ENCODE data around the gene FAM168B.
"Not testable (repeated sequence)": the region's sequence is repeated elsewhere in the genome, so short reads cannot be mapped to it uniquely, and the experiment has no call there.

The FAM168B gene

DNA sequence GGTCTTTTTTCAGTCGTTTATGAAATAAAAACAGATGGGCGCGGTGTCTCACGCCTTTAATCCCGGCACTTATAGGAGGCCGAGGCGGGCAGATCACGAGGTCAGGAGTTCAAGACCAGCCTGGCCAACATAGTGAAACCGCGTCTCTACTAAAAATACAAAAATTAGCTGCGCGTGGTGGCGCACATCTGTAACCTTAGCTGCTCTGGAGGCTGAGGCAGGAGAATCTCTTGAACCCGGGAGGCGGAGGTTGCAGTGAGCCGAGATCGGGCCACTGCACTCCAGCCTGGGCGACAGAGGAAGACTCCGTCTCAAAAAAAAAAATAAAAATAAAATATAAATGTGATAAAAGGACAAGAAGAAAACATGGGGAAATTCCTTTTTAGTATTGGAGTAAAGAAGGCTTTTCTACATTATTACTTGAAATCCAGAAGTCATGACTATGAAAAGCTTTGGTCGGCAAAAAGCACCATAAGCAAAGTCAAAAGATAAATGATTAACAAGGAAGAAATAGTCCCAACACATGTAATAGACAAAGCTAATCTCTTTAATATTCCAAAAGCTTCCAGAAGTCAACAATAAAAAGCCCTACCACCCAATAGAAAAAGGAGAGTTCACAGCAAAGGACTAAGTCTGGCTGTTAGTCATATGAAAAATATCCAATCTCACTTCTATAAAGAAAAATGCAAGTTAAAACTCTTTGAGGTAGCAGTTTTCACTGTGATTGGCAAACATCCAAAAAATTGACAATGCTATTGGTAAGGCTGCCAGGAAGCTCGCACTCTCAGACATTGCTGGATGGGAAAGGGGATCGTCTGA, 1.4 kb upstream of the FAM168B start:
- DNase-seq (ENCODE audit: low spot score), result no peak
- TF ChIP-seq, protein P1, sequence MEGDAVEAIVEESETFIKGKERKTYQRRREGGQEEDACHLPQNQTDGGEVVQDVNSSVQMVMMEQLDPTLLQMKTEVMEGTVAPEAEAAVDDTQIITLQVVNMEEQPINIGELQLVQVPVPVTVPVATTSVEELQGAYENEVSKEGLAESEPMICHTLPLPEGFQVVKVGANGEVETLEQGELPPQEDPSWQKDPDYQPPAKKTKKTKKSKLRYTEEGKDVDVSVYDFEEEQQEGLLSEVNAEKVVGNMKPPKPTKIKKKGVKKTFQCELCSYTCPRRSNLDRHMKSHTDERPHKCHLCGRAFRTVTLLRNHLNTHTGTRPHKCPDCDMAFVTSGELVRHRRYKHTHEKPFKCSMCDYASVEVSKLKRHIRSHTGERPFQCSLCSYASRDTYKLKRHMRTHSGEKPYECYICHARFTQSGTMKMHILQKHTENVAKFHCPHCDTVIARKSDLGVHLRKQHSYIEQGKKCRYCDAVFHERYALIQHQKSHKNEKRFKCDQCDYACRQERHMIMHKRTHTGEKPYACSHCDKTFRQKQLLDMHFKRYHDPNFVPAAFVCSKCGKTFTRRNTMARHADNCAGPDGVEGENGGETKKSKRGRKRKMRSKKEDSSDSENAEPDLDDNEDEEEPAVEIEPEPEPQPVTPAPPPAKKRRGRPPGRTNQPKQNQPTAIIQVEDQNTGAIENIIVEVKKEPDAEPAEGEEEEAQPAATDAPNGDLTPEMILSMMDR (IDR thresholded peaks at IDR 0.05; ENCODE audit: extremely low read depth, missing control alignments), result no peak

DNA sequence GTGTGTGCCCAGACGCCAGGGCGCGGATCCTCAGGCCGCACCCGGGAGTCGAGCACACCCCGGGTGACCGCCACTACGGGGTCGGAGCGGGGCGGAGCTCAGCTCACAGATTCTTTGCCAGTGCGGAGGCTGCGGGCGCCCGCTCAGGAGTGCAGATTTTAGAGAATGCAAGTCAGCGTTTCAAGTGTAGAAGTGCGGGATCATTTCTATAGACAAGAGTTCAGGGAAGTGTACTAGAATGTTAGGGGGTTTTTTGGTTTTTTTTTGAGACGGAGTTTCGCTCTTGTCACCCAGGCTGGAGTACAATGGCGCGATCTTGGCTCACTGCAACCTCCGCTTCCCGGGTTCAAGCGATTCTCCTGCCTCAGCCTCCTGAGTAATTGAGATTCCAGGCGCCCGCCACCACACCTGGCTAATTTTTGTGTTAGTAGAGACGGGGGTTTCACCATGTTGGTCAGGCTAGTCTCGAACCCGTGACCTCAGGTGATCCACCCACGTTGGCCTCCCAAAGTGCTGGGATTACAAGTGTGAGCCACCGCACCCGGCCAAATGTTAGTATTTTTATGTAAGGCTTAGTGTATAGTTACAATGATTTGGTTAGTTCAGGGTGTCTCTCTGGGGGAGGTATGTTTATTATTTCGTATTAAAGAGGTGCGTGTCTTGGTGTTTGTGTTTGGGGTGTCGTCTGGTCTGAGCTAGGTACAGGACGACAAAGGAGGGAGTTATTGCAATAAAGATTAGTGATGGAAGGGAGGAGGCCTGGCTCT, 619 bp upstream of the FAM168B start:
- DNase-seq (ENCODE audit: low spot score), result no peak

DNA sequence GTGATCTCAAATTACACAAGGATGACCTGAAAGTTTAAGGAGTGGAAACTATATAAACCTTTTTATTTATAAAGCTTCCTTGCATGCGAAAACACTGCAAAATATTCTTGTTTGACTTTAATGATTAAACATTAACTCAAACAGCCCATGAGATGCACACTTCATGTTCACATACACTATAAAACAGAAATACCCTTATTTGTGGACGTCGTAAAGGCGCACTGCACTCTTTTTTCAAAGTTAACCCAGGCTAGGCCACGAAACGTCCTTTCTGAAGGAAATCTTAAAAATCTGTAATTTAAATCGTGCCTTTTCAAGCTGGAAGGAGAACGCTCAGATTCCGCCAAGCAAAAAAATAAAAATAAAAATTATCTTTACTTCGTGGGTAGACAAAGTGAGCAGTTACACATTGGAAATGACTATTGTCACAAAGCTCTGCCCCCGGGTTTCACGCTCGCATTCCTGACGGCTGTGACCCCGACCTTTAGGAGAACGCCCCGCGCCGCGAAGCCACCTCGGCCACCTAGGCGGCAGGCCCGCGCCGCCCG, 728 bp downstream of the FAM168B start:
- TF ChIP-seq, protein P1 (IDR thresholded peaks at IDR 0.05; ENCODE audit: extremely low read depth, missing control alignments), result no peak
- no peak for DNase-seq (ENCODE audit: low spot score)

More for the DNA sequence above, 619 bp upstream of the FAM168B start:
- TF ChIP-seq, protein P1 (IDR thresholded peaks at IDR 0.05; ENCODE audit: extremely low read depth, missing control alignments), result no peak

DNA sequence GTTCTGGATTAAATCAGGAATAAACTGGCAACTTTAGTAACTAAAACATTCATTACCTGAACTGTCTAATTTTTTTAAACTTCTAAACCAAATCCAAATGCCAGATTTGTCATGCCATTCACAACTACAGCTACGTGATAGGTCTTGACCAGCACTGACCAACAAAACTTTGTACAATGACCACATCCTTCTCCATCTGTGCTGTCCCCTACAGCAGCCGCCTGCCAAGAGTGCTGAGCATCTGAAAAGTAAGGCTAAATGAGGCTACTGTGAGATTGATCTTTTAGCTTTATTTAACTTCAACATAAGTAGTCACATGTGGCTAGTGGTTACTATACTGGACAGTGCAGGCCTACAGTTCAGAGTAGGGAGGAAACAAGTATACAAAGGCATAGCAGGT, 7.6 kb downstream of the FAM168B start:
- no peak for DNase-seq (ENCODE audit: low spot score)
- TF ChIP-seq, protein P1 (IDR thresholded peaks at IDR 0.05; ENCODE audit: extremely low read depth, missing control alignments), result no peak

DNA sequence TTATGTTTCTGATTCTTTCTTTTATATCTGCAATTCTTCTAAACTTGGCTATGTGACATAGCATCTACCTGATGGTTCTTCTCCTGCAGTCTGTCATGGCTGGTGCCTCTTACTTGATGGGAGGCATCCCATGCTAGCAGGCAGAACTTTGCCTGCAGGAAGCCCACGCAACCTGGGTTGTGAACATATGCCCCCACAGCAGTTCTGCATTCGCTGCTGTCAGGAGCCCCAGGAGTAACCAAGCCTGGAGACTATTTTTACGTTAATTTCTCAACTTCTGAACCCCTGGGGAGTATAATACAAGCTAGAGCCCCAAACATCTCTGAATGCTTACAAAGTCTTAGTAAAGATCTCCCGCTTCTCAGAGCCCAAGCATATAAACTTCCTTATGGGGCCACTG, 12.1 kb downstream of the FAM168B start:
- no peak for DNase-seq (ENCODE audit: low spot score)
- TF ChIP-seq, protein P1 (IDR thresholded peaks at IDR 0.05; ENCODE audit: extremely low read depth, missing control alignments), result no peak

DNA sequence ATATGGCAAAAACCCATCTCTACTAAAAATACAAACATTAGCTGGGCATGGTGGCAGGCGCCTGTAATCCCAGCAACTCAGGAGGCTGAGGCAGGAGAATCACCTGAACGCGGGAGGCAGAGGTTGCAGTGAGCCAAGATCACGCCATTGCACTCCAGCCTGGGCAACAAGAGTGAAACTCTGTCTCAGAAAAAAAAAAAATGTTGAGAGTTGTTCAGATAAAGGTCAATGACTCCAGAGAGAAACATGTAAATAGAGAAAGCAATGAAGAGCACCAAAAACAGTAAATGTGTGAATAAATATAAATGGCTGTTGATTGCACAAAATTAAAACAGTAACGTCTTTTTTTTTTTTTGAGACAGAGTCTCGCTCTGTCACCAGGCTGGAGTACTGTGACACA, 13.3 kb downstream of the FAM168B start:
- DNase-seq (ENCODE audit: low spot score), result not testable (repeated sequence)

DNA sequence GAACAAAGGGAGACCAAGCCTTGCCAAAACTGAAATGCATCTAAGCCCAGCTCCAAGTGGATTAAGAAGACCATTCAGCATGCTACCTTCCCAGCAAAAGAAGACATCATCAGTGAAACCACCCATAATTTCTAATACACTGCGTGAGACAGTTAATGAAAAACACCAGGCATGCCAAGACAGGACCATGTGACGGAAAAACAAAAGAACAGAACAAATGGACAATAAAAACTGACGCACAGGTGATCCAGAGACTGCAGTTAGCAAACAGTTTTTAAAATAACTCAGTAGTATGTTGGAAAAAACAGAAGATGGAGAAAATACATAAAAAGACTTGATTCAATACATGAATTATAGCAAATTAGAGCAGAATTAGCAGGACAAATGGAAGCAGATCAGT, 15.3 kb downstream of the FAM168B start:
- TF ChIP-seq, protein P1 (IDR thresholded peaks at IDR 0.05; ENCODE audit: extremely low read depth, missing control alignments), result no peak
- no peak for DNase-seq (ENCODE audit: low spot score)
